Measurements from ENCODE around the gene PPM1H.

- TF ChIP-seq, protein P1, sequence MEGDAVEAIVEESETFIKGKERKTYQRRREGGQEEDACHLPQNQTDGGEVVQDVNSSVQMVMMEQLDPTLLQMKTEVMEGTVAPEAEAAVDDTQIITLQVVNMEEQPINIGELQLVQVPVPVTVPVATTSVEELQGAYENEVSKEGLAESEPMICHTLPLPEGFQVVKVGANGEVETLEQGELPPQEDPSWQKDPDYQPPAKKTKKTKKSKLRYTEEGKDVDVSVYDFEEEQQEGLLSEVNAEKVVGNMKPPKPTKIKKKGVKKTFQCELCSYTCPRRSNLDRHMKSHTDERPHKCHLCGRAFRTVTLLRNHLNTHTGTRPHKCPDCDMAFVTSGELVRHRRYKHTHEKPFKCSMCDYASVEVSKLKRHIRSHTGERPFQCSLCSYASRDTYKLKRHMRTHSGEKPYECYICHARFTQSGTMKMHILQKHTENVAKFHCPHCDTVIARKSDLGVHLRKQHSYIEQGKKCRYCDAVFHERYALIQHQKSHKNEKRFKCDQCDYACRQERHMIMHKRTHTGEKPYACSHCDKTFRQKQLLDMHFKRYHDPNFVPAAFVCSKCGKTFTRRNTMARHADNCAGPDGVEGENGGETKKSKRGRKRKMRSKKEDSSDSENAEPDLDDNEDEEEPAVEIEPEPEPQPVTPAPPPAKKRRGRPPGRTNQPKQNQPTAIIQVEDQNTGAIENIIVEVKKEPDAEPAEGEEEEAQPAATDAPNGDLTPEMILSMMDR (IDR thresholded peaks at IDR 0.05): no peak
- no peak for TF ChIP-seq POLR2A (IDR thresholded peaks at IDR 0.05)
Measured at GRCh38 chr12:62627181-62627580, 307.8 kb downstream of the PPM1H start.
